OCI-LY1 (cell line): ENCODE data around the gene SMIM5.

ENCODE experiments used
- CTCF ChIP-seq: fragments of 200-600 bp; sonication (generic), shearing (Covaris generic); IDR thresholded peaks from 2 replicates; pipeline ENCODE4 v1.5.1; 2017; ENCODE audit warnings: mild to moderate bottlenecking, antibody characterized with exemption, low read length, moderate library complexity, mixed read lengths
- EZH2 ChIP-seq: fragments of 200-600 bp; sonication (generic), shearing (Covaris generic); IDR thresholded peaks from 2 replicates; pipeline ENCODE4 v1.8.0; 2017; ENCODE audit warnings: borderline replicate concordance, mixed run types, mild to moderate bottlenecking, antibody characterized with exemption, low read length, moderate library complexity, mixed read lengths

GRCh38 chr17:75633486-75634375 lies 497 bp downstream of the SMIM5 start:
- TF ChIP-seq CTCF (peak; percentile 49; the same call in 1 of the 2 replicates), EZH2 (no peak)
